Thymus (tissue), 11 donors: Measurements from ENCODE around the gene PLA2G2D. TPM values are rescaled to one million over a fixed set of nuclear protein-coding genes. Genes with fewer than 3 reads are reported as not detected.

Experiments used
- DNase-seq, 9 donors: peaks; one replicate each; pipeline ENCODE4 v3.0.0-alpha.2; 2013; ENCODE audit warnings: low spot score in 9 of 9, low read depth in 6 of 9, missing footprints in 1 of 9
- H3K27ac ChIP-seq, 2 donors: one replicate each; pipeline ENCODE4 v1.5.1; 2013; ENCODE audit warnings: control low read depth in 1 of 2, low read depth in 1 of 2, low read length in 1 of 2, mild to moderate bottlenecking in 1 of 2, moderate library complexity in 1 of 2
- H3K27me3 ChIP-seq, 2 donors: one replicate each; pipeline ENCODE4 v1.5.1; 2013; ENCODE audit warnings: low read length in 1 of 2; ENCODE audit not compliant: control insufficient read depth in 2 of 2, insufficient read depth in 1 of 2
- H3K36me3 ChIP-seq, 2 donors: one replicate each; pipeline ENCODE4 v1.5.1; 2013; ENCODE audit warnings: low read length in 1 of 2, mild to moderate bottlenecking in 1 of 2, moderate library complexity in 1 of 2; ENCODE audit not compliant: control insufficient read depth in 2 of 2, insufficient read depth in 2 of 2
- H3K4me1 ChIP-seq, 2 donors: one replicate each; pipeline ENCODE4 v1.5.1; 2013; ENCODE audit warnings: low read length in 2 of 2; ENCODE audit not compliant: control insufficient read depth in 2 of 2, insufficient read depth in 2 of 2
- H3K4me3 ChIP-seq, 2 donors: one replicate each; pipeline ENCODE4 v1.5.1; 2013; ENCODE audit warnings: low read length in 2 of 2, control low read depth in 1 of 2, mild to moderate bottlenecking in 1 of 2
- H3K9me3 ChIP-seq, 2 donors: one replicate each; pipeline ENCODE4 v1.5.1; 2013; ENCODE audit warnings: low read length in 1 of 2, mild to moderate bottlenecking in 1 of 2; ENCODE audit not compliant: control insufficient read depth in 2 of 2, insufficient read depth in 1 of 2
- WGBS: extraction: QIAGEN DNeasy Blood & Tissue Kit; methylation state at CpG from one replicate; pipeline ENCODE4 v1.1.7; 2013; 5-methylcytosine and 5-hydroxymethylcytosine counted together
- polyA plus RNA-seq: library from polyadenylated mRNA; stranded (reverse); fragments of 200-250 nt; gene quantifications from one replicate; pipeline ENCODE4 v1.2.3, GENCODE V29; 2013
- total RNA-seq: library from RNA; stranded (reverse); fragments of 120-200 nt; gene quantifications from one replicate; pipeline ENCODE4 v1.2.4, GENCODE V29; 2013
- donor health status: healthy.

Gene PLA2G2D
- total and polyA plus RNA-seq, 2 donors = 0.52 to 1.6 TPM

DNA sequence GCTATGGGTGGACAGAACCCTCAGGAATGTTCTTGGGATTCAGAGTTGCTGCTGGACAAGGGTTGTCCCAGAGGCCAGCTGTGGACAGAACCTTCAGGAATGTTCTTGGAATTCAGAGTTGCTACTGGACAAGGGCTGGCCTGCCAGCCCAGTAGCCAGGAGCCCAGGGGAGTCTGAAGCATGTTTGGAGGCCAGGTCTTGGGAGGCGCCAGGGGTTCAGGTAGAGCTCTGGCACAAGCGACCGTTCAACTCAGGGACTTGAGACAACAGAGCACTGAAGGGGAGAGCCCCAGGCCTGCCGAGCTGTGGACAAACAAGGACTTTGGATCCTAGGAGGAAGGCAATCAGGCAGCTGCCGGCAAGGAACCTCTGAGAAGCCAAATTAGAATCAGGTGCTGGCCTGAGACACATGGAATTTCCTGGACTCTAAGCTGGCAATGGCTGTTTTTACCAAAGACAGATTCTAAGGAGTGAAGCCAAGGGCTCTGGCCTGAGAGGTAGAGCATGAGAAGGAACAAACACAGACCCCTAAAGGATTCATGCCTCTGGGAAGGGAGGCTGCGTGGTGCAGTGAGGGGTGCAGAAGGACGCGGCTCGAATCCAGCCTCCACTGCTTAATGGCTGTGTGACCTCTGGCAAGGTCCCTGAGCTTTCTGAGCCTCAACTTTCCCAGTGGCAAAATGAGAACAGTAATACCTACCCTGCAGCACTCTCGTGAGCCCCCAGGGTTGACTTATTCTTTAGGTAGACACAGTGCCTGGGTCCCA, 36.0 kb downstream of the PLA2G2D start:
- Histone ChIP-seq H3K27me3 (peaks cover 0 to 8% of the 10 kb centered on the region in 2 donors), H3K9me3 (no peaks in the 10 kb centered on the region), H3K4me3 (no peak overlapping the region), H3K36me3 (no peaks in the 10 kb centered on the region), H3K27ac (no peak overlapping the region), H3K4me1 (peaks cover 0 to 4% of the 10 kb centered on the region in 2 donors)
- no peak for DNase-seq
- 97% methylated on average over 10 of the region's 10 CpGs for WGBS

DNA sequence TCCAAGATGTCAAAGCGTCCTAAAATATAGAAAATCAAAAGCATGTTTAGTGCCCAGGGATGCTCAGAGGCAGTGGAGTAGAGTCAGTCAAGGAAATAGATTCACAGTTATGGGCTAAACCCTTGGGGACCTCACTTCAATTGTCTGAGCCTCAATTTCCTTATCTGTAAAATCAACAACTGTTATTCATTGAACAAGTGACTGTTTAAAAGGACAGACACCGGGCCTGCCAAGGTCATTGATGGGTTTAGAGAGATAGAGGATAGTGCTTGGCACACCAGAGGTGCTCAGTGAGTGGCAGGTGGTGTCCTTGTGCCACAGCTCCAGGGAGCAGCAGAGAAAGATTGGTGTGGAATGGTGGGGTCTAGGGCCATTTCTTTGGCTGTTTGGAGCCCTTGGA, 36.6 kb downstream of the PLA2G2D start:
- 96% methylated on average over 2 of the region's 2 CpGs for WGBS
- no peaks in the 10 kb centered on the region for H3K9me3 ChIP-seq
- no peak overlapping the region for H3K4me3 ChIP-seq
- no peak for DNase-seq
- H3K27me3 ChIP-seq = peaks cover 0 to 8% of the 10 kb centered on the region in 2 donors
- peaks cover 0 to 10% of the 10 kb centered on the region in 2 donors for H3K4me1 ChIP-seq
- no peak overlapping the region for H3K27ac ChIP-seq
- no peaks in the 10 kb centered on the region for H3K36me3 ChIP-seq

DNA sequence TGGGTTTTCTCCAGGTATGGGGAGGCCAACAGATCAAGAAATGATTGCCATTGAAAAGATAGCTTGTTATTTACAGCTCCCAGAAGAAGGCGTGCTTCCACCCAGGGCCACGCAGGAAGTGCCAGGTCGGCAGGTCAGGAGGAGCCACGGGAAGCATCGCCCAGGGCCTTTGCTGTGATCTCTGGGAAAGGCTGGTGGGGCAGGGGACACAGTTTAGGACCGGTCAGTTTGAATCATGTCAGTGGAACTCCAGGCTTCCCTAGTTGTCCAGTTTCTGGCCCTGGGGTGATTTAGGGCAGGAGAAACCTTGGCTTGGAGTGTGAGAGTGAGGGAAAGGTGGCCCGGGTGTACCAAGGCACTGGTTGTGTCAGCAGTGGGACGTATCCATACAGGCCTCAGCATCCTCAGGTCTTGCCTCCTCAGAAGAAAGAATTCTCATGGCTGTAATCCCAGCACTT, 38.0 kb downstream of the PLA2G2D start:
- Histone ChIP-seq H3K4me3 (no peak overlapping the region), H3K27me3 (peaks cover 0 to 8% of the 10 kb centered on the region in 2 donors), H3K4me1 (peaks cover 0 to 10% of the 10 kb centered on the region in 2 donors), H3K27ac (no peak overlapping the region), H3K9me3 (no peaks in the 10 kb centered on the region), H3K36me3 (no peaks in the 10 kb centered on the region)
- DNase-seq = no peak
- 52% methylated on average over 8 of the region's 8 CpGs for WGBS

DNA sequence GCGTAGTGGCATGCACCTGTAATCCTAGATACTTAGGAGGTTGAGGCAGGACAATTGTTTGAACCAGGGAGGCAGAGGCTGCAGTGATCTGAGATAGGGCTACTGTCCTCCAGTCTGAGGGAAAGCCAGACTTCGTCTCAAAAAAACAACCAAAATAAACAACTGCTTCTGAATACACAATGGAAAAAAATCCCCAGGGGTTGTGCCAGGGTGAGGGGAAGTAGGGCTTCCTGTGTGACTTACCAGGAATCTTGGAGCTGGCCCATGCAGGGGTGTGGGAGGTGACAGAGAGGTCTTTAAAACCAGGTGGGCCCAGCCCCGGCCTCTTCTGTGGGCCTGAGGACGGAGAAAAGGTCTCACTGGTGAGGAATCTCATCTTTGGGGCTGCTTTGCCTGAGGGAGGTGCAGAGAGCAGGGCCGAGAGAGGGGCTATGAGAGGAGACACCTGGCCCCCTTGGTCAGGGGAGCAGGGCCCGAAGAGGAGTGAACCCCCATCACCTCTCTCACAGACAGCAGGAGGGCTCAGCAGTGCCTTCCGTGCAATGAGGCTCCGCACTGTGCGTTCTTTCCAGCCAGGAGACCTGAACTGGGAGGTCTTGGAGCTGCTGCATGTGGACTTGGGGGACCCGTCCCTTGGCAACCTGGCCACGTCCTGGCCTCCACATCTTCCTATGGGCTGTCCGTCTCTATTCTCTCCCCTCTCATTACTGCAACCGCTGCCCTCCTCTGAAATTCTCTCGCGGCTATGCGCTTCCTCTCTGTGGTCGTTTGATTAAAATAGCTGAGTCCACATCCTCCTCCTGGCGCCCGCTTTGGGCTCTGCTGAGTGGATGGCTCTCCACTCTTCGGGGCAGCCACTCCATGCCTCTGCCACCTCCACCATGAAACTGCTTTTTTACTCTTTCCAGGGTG, 38.6 kb downstream of the PLA2G2D start:
- DNase-seq = no peak
- 30% methylated on average over 20 of the region's 20 CpGs for WGBS
- H3K36me3 ChIP-seq = no peaks in the 10 kb centered on the region
- no peak overlapping the region for H3K27ac ChIP-seq
- peaks cover 0 to 10% of the 10 kb centered on the region in 2 donors for H3K4me1 ChIP-seq
- peaks cover 0 to 8% of the 10 kb centered on the region in 2 donors for H3K27me3 ChIP-seq
- H3K9me3 ChIP-seq = no peaks in the 10 kb centered on the region
- H3K4me3 ChIP-seq = no peak overlapping the region

DNA sequence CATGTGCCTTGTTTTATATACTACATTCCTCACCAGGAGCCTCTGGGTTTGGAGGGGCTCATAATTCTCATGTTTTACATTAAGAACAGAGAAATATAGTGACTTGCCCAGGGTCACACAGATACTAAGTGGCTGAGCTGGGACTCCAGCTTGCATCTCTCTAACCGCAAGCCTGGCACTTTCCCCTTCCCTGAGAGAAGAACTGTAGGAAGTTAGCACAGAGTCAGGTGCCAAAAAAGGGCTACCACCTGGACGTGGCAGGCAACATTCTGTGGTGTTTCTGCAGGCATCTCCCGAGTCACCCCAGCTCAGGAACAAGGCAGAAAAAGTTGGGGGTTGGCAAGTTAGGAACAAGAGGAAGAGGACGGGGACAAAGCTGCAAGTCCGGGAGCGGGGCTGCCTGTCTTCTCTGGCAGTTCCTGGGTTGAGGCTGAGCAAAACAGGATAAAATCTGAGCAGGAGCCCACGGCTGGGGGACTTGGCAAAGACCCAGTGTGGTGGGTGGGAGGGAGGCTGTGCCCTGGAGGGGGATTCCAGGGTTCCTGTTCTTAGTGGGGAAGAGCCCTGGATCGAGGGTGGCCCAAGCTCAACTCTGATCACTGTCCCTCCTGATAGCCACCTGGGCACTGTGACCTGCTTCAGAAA, 39.6 kb downstream of the PLA2G2D start:
- WGBS = 59% methylated on average over 8 of the region's 8 CpGs
- Histone ChIP-seq H3K4me3 (no peak overlapping the region), H3K27ac (no peak overlapping the region), H3K36me3 (no peaks in the 10 kb centered on the region), H3K9me3 (no peaks in the 10 kb centered on the region), H3K27me3 (peaks cover 0 to 8% of the 10 kb centered on the region in 2 donors), H3K4me1 (peaks cover 0 to 10% of the 10 kb centered on the region in 2 donors)
- DNase-seq = no peak

DNA sequence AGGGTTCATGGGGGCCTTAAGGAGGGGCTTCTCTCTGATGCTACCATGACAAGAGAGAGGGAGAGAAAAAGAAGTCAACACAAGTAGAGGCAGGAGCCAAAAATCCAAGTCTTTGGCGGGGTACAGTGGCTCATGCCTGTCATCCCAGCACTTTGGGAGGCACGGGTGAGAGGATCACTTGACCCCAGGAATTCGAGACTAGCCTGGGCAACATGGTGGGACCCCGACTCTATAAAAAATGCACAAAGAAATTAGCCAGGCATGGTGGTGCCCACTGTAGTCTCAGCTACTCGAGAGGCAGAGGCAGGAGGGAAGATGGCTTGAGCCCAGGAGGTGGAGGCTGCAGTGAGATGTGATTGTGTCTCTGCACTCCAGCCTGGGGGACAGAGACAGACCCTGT, 40.6 kb downstream of the PLA2G2D start:
- Histone ChIP-seq H3K4me3 (no peak overlapping the region), H3K9me3 (no peaks in the 10 kb centered on the region), H3K36me3 (no peaks in the 10 kb centered on the region), H3K27me3 (peaks cover 0 to 8% of the 10 kb centered on the region in 2 donors), H3K27ac (no peak overlapping the region), H3K4me1 (peaks cover 0 to 10% of the 10 kb centered on the region in 2 donors)
- WGBS = 94% methylated on average over 5 of the region's 5 CpGs
- no peak for DNase-seq

DNA sequence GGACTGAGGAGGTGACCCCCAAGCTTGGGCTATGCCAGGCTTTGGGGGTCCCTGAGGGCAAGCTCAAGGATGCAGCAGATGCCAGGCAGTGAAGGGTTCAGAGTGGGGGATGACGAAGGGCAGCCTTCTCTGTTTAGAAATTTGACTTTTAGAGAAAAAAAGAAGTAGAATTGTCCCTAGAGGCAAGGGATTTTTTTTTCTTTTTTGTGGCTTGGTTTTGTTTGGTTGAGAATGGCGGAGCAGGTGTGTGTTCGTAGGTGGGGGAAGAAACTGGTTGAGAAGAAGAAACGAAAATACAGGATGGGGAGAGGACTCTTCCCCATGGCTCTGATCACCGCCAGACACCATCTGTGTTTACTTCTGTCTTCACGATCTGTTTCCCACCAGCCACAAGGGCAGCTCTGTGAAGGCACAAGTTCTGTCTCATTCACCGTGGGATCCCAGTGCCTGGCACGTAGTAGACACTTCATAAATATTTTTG, 41.1 kb downstream of the PLA2G2D start:
- Histone ChIP-seq H3K27me3 (peaks cover 0 to 8% of the 10 kb centered on the region in 2 donors), H3K4me1 (peaks cover 0 to 10% of the 10 kb centered on the region in 2 donors), H3K36me3 (no peaks in the 10 kb centered on the region), H3K27ac (no peak overlapping the region), H3K4me3 (no peak overlapping the region), H3K9me3 (no peaks in the 10 kb centered on the region)
- 10% methylated on average over 8 of the region's 8 CpGs for WGBS
- DNase-seq = peak in 1 of 9 donors; percentile 13

DNA sequence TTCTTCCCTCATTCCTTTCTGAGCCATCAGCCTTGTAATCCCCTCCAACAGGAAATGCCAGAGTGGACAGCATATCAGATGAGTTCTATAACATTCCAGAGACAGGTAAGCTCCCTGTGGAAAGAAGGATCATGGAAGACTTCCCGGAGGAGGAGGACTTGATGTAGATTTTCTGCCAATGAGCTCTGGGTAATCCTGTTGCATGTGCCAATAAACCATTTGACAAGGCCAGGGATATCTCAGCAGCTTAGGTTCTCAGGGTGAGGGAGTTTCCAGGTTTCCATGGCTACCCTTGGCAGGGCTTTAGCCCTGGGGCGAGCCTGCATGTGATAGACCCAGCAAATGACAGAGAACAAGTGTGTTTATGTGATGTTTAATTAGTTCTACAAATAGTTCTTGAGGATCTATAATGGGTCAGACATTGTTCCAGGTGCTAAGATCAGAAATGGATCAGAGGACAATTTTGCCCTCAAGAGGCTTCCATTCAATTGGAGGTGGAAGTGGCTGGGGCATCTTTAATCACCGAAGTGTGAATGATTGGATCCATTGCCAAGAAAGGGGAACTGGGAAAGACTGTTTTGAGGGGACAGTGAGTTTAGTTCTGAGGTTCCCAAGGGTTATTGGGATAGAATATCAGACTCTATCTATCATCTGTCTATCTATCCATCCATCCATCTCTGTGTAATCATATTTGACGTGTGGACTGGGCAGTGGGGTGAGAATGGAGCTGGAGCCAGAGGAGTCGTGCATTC, 42.5 kb downstream of the PLA2G2D start:
- no peak overlapping the region for H3K4me3 ChIP-seq
- 92% methylated on average over 5 of the region's 5 CpGs for WGBS
- H3K27me3 ChIP-seq = peaks cover 0 to 8% of the 10 kb centered on the region in 2 donors
- H3K27ac ChIP-seq = no peak overlapping the region
- peaks cover 0 to 10% of the 10 kb centered on the region in 2 donors for H3K4me1 ChIP-seq
- no peaks in the 10 kb centered on the region for H3K9me3 ChIP-seq
- no peak for DNase-seq
- no peaks in the 10 kb centered on the region for H3K36me3 ChIP-seq
